Transverse colon (tissue), 4 donors: Measurements from ENCODE around the gene ECSIT. TPM values are rescaled to one million over a fixed set of nuclear protein-coding genes. Genes with fewer than 3 reads are reported as not detected.

Experiments
- DNase-seq: peaks from one replicate; pipeline ENCODE4 v3.0.0-alpha.2; 2019
- H3K27ac ChIP-seq, 4 donors: fragments of 200-600 bp; sonication (generic); 2 replicates each; pipeline ENCODE4 v1.5.1; 2016 to 2018; ENCODE audit warnings: inconsistent platforms in 4 of 4
- H3K27me3 ChIP-seq: fragments of 200-600 bp; sonication (generic); 2 replicates; pipeline ENCODE4 v1.5.1; 2017; ENCODE audit warnings: inconsistent platforms
- H3K36me3 ChIP-seq, 4 donors: fragments of 200-600 bp; sonication (generic); 2 replicates each; pipeline ENCODE4 v1.5.1; 2017 to 2019; ENCODE audit warnings: inconsistent platforms in 4 of 4
- H3K4me1 ChIP-seq, 4 donors: fragments of 200-600 bp; sonication (generic); 2 replicates each; pipeline ENCODE4 v1.5.1; 2017 to 2020; ENCODE audit warnings: inconsistent platforms in 4 of 4
- H3K4me3 ChIP-seq, 4 donors: fragments of 200-600 bp; sonication (generic); 1 replicate in 1 of 4; 2 replicates in 3 of 4; pipeline versions ENCODE4 v1.5.1 to v1.6.1; 2017 to 2019; ENCODE audit warnings: inconsistent platforms in 4 of 4
- H3K9me3 ChIP-seq, 2 donors: fragments of 200-600 bp; sonication (generic); 2 replicates each; pipeline ENCODE4 v1.5.1; 2017 to 2019; ENCODE audit warnings: inconsistent platforms in 2 of 2
- EP300 ChIP-seq: sonication (generic); formaldehyde crosslinking; IDR thresholded peaks from one replicate; pipeline ENCODE4 v1.6.1; 2017; ENCODE audit warnings: antibody characterized with exemption, low read depth
- POLR2A ChIP-seq: fragments of 450-650 bp; IDR thresholded peaks from one replicate; pipeline ENCODE4 v1.6.1; 2016; ENCODE audit warnings: antibody characterized with exemption, mild to moderate bottlenecking, moderate library complexity
- POLR2AphosphoS5 ChIP-seq, 3 donors: sonication (generic); formaldehyde crosslinking; IDR thresholded peaks; one replicate each; pipeline ENCODE4 v1.6.1; 2016; ENCODE audit warnings: antibody characterized with exemption in 3 of 3
- WGBS, 2 donors: methylation state at CpG; one replicate each; pipeline ENCODE4 v1.1.5; 2018; ENCODE audit warnings: low coverage in 1 of 2; 5-methylcytosine and 5-hydroxymethylcytosine counted together
- in situ Hi-C, 4 donors: fragments of 200-750 bp; cut with MboI; loops; one replicate each; pipeline versions ENCODE4 v1.15.0 to v1.15.1; 2017; ENCODE audit warnings: low sequenced_read_pairs in 3 of 4, low pct_ligation_motif_present in 1 of 4, low pct_unique_long_range_greater_than_20kb in 1 of 4
- intact Hi-C: fragments of 100-400 bp; cut with DNase I; formaldehyde crosslinking; loops from one replicate; pipeline ENCODE4 v1.15.1; 2023; ENCODE audit warnings: low total_unique reads
- total RNA-seq, 4 donors: library from RNA; depleted of rRNA; stranded (reverse); fragments of >200 nt; gene quantifications; one replicate each; pipeline ENCODE4 v1.1.0, GENCODE V29; 2016
- TF ChIP-seq, protein P1 (sequence below), 5 experiments: fragments of 200-600 bp in 3 of 5; fragments of 450-650 bp in 2 of 5; sonication (generic) in 3 of 5; IDR thresholded peaks; 1 replicate in 2 of 5; 2 replicates in 3 of 5; pipeline ENCODE4 v1.5.1; 2016 to 2017; ENCODE audit warnings: antibody characterized with exemption in 5 of 5, inconsistent platforms in 3 of 5, mild to moderate bottlenecking in 2 of 5, moderate library complexity in 1 of 5

The ECSIT gene
- total RNA-seq, 4 donors from 2014 or later = 20.9 to 63.4 (median 39.1) TPM

DNA sequence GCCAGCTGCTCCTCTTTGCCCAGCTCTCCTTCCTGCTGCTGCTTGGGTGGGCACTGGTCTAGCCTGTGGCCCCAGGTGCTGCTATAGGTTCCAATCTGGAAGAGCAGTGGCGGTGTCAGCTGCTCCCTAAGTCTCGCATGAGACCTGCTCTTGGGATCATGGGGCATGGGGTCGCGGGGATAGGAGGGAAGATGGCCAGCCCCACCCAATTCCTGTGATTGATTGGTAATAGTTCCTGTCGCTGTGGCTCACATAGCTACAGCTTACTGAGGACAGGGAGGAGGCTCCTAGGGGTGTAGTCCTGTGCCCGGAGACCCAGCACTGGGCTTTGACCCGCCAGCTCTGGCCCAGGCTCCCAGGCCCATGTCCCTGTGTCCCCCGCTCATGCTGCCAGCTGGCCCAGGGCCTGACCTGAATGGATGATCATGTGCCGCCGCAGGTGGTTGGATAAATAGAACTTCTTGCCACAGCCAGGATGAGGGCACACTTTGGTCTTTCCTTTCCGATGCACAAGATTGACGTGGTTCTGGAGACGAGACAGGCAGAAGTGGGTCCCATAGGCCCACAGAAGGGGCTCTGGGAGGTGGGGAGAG is 43.6 kb downstream of the ECSIT start:
- Histone ChIP-seq H3K4me3 (no peak overlapping the region), H3K9me3 (no peaks in the 10 kb centered on the region), H3K4me1 (peaks cover 7 to 20% (median 14%) of the 10 kb centered on the region in 4 donors), H3K27ac (no peak overlapping the region), H3K36me3 (peaks cover 0 to 4% (median 0%) of the 10 kb centered on the region in 4 donors), H3K27me3 (peaks cover 38% of the 10 kb centered on the region)
- DNase-seq = no peak
- intact Hi-C loops (no loop called here), in situ Hi-C loops (loop anchor here in 2 of 4 donors (25.0 kb wide), 2 partner anchors 98 to 198 kb away; partner anchors contain the start of genes EPOR (in 1 of the 2) and TSPAN16 (in 1 of the 2))
- TF ChIP-seq POLR2AphosphoS5 (IDR thresholded peaks at IDR 0.05) (no peak), POLR2A (no peak), EP300 (no peak)
- TF ChIP-seq, protein P1, sequence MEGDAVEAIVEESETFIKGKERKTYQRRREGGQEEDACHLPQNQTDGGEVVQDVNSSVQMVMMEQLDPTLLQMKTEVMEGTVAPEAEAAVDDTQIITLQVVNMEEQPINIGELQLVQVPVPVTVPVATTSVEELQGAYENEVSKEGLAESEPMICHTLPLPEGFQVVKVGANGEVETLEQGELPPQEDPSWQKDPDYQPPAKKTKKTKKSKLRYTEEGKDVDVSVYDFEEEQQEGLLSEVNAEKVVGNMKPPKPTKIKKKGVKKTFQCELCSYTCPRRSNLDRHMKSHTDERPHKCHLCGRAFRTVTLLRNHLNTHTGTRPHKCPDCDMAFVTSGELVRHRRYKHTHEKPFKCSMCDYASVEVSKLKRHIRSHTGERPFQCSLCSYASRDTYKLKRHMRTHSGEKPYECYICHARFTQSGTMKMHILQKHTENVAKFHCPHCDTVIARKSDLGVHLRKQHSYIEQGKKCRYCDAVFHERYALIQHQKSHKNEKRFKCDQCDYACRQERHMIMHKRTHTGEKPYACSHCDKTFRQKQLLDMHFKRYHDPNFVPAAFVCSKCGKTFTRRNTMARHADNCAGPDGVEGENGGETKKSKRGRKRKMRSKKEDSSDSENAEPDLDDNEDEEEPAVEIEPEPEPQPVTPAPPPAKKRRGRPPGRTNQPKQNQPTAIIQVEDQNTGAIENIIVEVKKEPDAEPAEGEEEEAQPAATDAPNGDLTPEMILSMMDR (IDR thresholded peaks at IDR 0.05) = no peak
- WGBS, 2 donors = 93% methylated on average over 13 of the region's 13 CpGs; no CpG with 5 or more reads in 1 of the 2 donors

DNA sequence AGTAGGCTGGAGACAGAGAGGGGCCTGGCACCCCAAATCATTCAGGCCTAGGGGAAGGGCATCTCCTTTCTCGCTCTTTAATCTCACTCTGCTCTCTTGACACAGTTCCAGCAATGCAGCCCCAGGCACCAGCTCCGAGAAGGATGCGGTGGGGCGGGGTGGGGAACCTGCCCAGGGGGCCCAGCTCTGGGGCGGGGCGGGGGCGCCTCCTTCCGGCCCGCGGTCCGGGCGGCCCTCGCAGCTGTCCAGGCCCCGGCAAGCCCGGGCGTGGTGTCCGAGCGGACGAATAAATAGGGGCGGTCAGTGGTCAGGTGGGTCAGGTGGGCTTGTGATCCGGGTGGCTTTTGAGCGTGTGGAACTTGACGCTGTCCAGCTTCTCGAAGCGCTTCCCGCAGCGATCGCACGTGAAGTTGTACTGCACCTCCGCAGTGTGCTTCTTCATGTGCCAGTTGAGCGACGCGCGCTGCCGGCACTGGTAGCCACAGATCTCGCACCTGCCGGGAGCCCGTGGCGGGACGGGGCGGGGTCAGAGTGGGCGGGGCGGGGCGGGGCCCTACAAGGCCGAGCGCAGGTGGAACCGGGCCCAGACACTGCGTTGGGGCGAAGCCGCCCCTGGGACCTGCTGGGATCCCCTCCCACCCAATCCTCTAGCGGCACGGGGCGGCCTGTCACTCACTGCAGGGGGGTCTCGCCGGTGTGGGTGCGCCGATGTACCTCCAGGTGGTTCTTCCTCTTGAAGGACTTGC is 45.4 kb downstream of the ECSIT start:
- no peak for TF ChIP-seq POLR2AphosphoS5 (IDR thresholded peaks at IDR 0.05)
- TF ChIP-seq EP300 = no peak
- Histone ChIP-seq H3K4me1 (peaks cover 7 to 32% (median 26%) of the 10 kb centered on the region in 4 donors), H3K27me3 (peaks cover 56% of the 10 kb centered on the region), H3K27ac (no peak overlapping the region), H3K4me3 (no peak overlapping the region), H3K9me3 (no peaks in the 10 kb centered on the region), H3K36me3 (peaks cover 0 to 4% (median 0%) of the 10 kb centered on the region in 4 donors)
- WGBS, 2 donors = 94% methylated on average over 32 of the region's 57 CpGs; no CpG with 5 or more reads in 1 of the 2 donors
- in situ Hi-C loops (loop anchor here in 2 of 4 donors (25.0 kb wide), 2 partner anchors 96 to 196 kb away; partner anchors contain the start of genes EPOR (in 1 of the 2) and TSPAN16 (in 1 of the 2)), intact Hi-C loops (no loop called here)
- no peak for DNase-seq

DNA sequence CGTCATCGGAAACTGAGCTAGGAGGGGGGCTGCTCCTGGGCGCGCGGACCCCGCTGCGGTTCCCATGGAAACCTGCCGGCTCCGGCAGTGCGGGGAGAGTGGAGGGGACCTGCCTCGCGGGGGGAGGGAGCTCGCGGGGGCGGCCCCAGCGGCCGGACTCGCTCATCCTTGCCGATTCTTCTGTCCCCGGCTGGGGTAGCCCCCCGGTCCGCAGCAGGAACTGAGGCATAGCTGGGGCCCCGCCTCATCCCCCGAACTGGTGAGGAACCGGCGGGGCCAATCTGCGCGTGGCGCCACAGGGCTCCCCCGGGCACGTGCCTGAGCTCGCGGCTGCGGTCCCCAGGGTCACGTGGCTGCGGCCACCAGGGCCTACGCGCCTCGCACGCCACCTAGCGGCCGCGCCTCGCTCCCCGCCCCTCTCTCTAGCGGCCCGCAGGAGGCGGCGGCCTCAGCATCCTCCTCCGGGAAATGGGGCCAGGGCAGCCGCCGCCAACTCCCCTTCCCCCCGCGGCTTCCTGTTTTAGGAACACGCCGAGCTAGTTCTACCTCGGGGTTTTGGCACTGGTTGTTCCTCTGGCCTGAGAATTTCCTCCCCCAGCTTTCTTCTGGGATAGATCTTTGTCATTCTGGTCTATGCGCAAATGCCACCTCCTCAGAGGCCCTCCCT is 46.4 kb downstream of the ECSIT start:
- DNase-seq = peak; percentile 87
- TF ChIP-seq POLR2AphosphoS5 (IDR thresholded peaks at IDR 0.05) (peak in 1 of 3 donors; percentile 50), POLR2A (no peak), EP300 (no peak)
- TF ChIP-seq, protein P1 (IDR thresholded peaks at IDR 0.05) = peak; percentile 87 to 96 (median 94)
- Histone ChIP-seq H3K36me3 (peaks cover 0 to 3% (median 0%) of the 10 kb centered on the region in 4 donors), H3K4me1 (peaks cover 7 to 32% (median 26%) of the 10 kb centered on the region in 4 donors), H3K27ac (no peak overlapping the region), H3K27me3 (peaks cover 56% of the 10 kb centered on the region), H3K4me3 (peak overlapping the region in 2 of 4 donors; percentile 9 to 40), H3K9me3 (no peaks in the 10 kb centered on the region)
- in situ Hi-C loops = loop anchor here in 2 of 4 donors (25.0 kb wide), 2 partner anchors 95 to 195 kb away; partner anchors contain the start of genes EPOR (in 1 of the 2) and TSPAN16 (in 1 of the 2)
- intact Hi-C loops = no loop called here
- WGBS, 2 donors = 0 to 5% methylated on average over 2 to 38 of the region's 58 CpGs

DNA sequence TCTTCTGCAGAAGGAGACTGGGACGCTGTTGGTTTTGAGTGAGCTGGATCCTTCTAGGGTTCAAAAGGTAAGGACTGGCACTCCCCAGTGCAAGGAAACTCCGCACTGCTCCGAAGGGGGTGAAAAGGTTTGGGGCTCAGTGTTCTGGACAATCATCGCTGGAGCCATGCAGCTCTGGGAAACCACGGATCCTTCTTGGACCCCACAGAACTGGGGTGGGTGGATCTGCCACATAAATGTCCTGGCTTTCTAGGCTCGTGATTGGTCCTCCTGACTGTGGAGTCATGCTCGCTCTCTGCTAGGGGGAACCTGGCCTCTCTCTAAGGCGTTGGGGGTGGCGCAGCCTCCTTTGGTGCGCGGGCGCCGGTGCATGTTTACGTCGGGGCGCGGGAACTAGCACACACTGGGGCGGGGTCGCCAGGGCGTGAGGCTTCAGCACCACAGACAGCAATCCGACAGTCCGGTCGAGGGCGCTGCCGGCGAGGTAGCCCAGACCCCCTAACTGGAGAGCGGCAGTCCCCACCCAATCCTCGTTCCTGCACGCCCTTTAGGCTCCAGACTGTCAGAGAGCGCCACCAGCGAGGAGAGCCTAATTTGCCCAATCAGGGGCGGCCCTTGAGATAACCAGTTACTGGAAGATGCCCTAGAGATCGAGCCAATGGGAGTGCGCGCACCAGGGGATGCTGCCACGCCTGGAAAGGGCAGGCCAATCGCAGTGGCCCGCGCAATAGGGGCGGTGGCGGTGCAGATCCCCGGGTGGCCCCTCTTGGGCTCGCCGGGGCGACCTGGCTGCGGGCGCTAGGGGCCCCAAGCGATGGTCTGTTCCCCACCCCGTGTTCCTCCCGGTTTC is 47.2 kb downstream of the ECSIT start:
- H3K27me3 ChIP-seq = peaks cover 56% of the 10 kb centered on the region
- in situ Hi-C loops = loop anchor here in 2 of 4 donors (25.0 kb wide), 2 partner anchors 94 to 194 kb away; partner anchors contain the start of genes EPOR (in 1 of the 2) and TSPAN16 (in 1 of the 2)
- DNase-seq = peak; percentile 47
- H3K36me3 ChIP-seq = no peaks in the 10 kb centered on the region
- H3K27ac ChIP-seq = no peak overlapping the region
- intact Hi-C loops = no loop called here
- 11% methylated on average over 38 of the region's 50 CpGs; no CpG with 5 or more reads in 1 of the 2 donors for WGBS, 2 donors
- H3K9me3 ChIP-seq = no peaks in the 10 kb centered on the region
- peaks cover 7 to 32% (median 26%) of the 10 kb centered on the region in 4 donors for H3K4me1 ChIP-seq
- H3K4me3 ChIP-seq = peak overlapping the region in 2 of 4 donors; percentile 9 to 40
- TF ChIP-seq POLR2A (no peak), EP300 (no peak), POLR2AphosphoS5 (IDR thresholded peaks at IDR 0.05) (no peak)
- TF ChIP-seq, protein P1 (IDR thresholded peaks at IDR 0.05) = no peak
